ENCODE measurements around the gene PRKAG2.

Gene PRKAG2

GRCh38 chr7:151631570-151631952 lies 245.4 kb downstream of the PRKAG2 start:
- H3K4me3 Mint-ChIP-seq, result peak overlapping the region; percentile 96
- H3K4me1 Mint-ChIP-seq (ENCODE audit: low read depth), result peaks cover 34% of the 10 kb centered on the region
- H3K36me3 Mint-ChIP-seq, result peaks cover 3% of the 10 kb centered on the region
- peak overlapping the region; percentile 87 for H3K27ac Mint-ChIP-seq
- H3K9me3 Mint-ChIP-seq (ENCODE audit: low read depth), result no peaks in the 10 kb centered on the region
- H3K27me3 Mint-ChIP-seq, result no peaks in the 10 kb centered on the region

GRCh38 chr7:151630851-151631569 lies 245.9 kb downstream of the PRKAG2 start:
- no peaks in the 10 kb centered on the region for H3K9me3 Mint-ChIP-seq (ENCODE audit: low read depth)
- H3K27ac Mint-ChIP-seq, result peak overlapping the region; percentile 87
- H3K36me3 Mint-ChIP-seq, result peaks cover 3% of the 10 kb centered on the region
- no peaks in the 10 kb centered on the region for H3K27me3 Mint-ChIP-seq
- H3K4me1 Mint-ChIP-seq (ENCODE audit: low read depth), result peaks cover 34% of the 10 kb centered on the region
- peak overlapping the region; percentile 96 for H3K4me3 Mint-ChIP-seq

GRCh38 chr7:151630358-151630757 lies 246.6 kb downstream of the PRKAG2 start:
- Mint-ChIP-seq H3K4me1 (ENCODE audit: low read depth) (peaks cover 34% of the 10 kb centered on the region), H3K9me3 (ENCODE audit: low read depth) (no peaks in the 10 kb centered on the region), H3K36me3 (peaks cover 3% of the 10 kb centered on the region), H3K27ac (no peak overlapping the region), H3K4me3 (peak overlapping the region; percentile 96), H3K27me3 (no peaks in the 10 kb centered on the region)

- Mint-ChIP-seq H3K9me3 (ENCODE audit: low read depth) (no peaks in the 10 kb centered on the region), H3K27ac (no peak overlapping the region), H3K4me3 (peak overlapping the region; percentile 33), H3K27me3 (no peaks in the 10 kb centered on the region), H3K36me3 (peaks cover 3% of the 10 kb centered on the region), H3K4me1 (ENCODE audit: low read depth) (peaks cover 39% of the 10 kb centered on the region)
Measured at GRCh38 chr7:151629713-151630272, 247.1 kb downstream of the PRKAG2 start.

- Mint-ChIP-seq H3K9me3 (ENCODE audit: low read depth) (no peaks in the 10 kb centered on the region), H3K4me1 (ENCODE audit: low read depth) (peaks cover 44% of the 10 kb centered on the region), H3K4me3 (no peak overlapping the region), H3K27me3 (no peaks in the 10 kb centered on the region), H3K36me3 (peaks cover 3% of the 10 kb centered on the region), H3K27ac (no peak overlapping the region)
Measured at GRCh38 chr7:151628846-151629604, 247.9 kb downstream of the PRKAG2 start.

GRCh38 chr7:151626422-151627115 lies 250.3 kb downstream of the PRKAG2 start:
- Mint-ChIP-seq H3K4me1 (ENCODE audit: low read depth) (peaks cover 47% of the 10 kb centered on the region), H3K27me3 (no peaks in the 10 kb centered on the region), H3K4me3 (no peak overlapping the region), H3K9me3 (ENCODE audit: low read depth) (no peaks in the 10 kb centered on the region), H3K36me3 (peaks cover 2% of the 10 kb centered on the region), H3K27ac (no peak overlapping the region)

GRCh38 chr7:151625606-151626005 lies 251.3 kb downstream of the PRKAG2 start:
- Mint-ChIP-seq H3K9me3 (ENCODE audit: low read depth) (no peaks in the 10 kb centered on the region), H3K27me3 (no peaks in the 10 kb centered on the region), H3K36me3 (peaks cover 2% of the 10 kb centered on the region), H3K4me3 (no peak overlapping the region), H3K4me1 (ENCODE audit: low read depth) (peaks cover 38% of the 10 kb centered on the region), H3K27ac (no peak overlapping the region)

- Mint-ChIP-seq H3K9me3 (ENCODE audit: low read depth) (no peaks in the 10 kb centered on the region), H3K4me1 (ENCODE audit: low read depth) (peaks cover 27% of the 10 kb centered on the region)
Measured at GRCh38 chr7:151624246-151624928, 252.5 kb downstream of the PRKAG2 start.

GRCh38 chr7:151623766-151624165 lies 253.1 kb downstream of the PRKAG2 start:
- Mint-ChIP-seq H3K27ac (no peak overlapping the region), H3K4me3 (no peak overlapping the region), H3K9me3 (ENCODE audit: low read depth) (no peaks in the 10 kb centered on the region)

More at GRCh38 chr7:151624246-151624928, 252.5 kb downstream of the PRKAG2 start:
- Mint-ChIP-seq H3K36me3 (peaks cover 2% of the 10 kb centered on the region), H3K4me3 (no peak overlapping the region), H3K27me3 (no peaks in the 10 kb centered on the region), H3K27ac (peak overlapping the region; percentile 43)

GRCh38 chr7:151621961-151622360 lies 255.0 kb downstream of the PRKAG2 start:
- no peaks in the 10 kb centered on the region for H3K27me3 Mint-ChIP-seq
- no peak overlapping the region for H3K4me3 Mint-ChIP-seq
- H3K36me3 Mint-ChIP-seq, result peaks cover 2% of the 10 kb centered on the region
- no peaks in the 10 kb centered on the region for H3K9me3 Mint-ChIP-seq (ENCODE audit: low read depth)
- H3K27ac Mint-ChIP-seq, result no peak overlapping the region
- peaks cover 23% of the 10 kb centered on the region for H3K4me1 Mint-ChIP-seq (ENCODE audit: low read depth)

More at GRCh38 chr7:151623766-151624165, 253.1 kb downstream of the PRKAG2 start:
- no peaks in the 10 kb centered on the region for H3K27me3 Mint-ChIP-seq
- peaks cover 25% of the 10 kb centered on the region for H3K4me1 Mint-ChIP-seq (ENCODE audit: low read depth)
- H3K36me3 Mint-ChIP-seq, result peaks cover 2% of the 10 kb centered on the region

- no peaks in the 10 kb centered on the region for H3K27me3 Mint-ChIP-seq
- no peaks in the 10 kb centered on the region for H3K36me3 Mint-ChIP-seq
- H3K4me3 Mint-ChIP-seq, result no peak overlapping the region
- H3K9me3 Mint-ChIP-seq (ENCODE audit: low read depth), result no peaks in the 10 kb centered on the region
- H3K27ac Mint-ChIP-seq, result no peak overlapping the region
- H3K4me1 Mint-ChIP-seq (ENCODE audit: low read depth), result no peaks in the 10 kb centered on the region
Measured at GRCh38 chr7:151616443-151617213, 260.3 kb downstream of the PRKAG2 start.

GRCh38 chr7:151615784-151616183 lies 261.1 kb downstream of the PRKAG2 start:
- Mint-ChIP-seq H3K4me3 (no peak overlapping the region), H3K27ac (no peak overlapping the region), H3K36me3 (no peaks in the 10 kb centered on the region), H3K27me3 (no peaks in the 10 kb centered on the region), H3K4me1 (ENCODE audit: low read depth) (no peaks in the 10 kb centered on the region), H3K9me3 (ENCODE audit: low read depth) (no peaks in the 10 kb centered on the region)

- H3K27ac Mint-ChIP-seq, result no peak overlapping the region
Measured at GRCh38 chr7:151615058-151615457, 261.9 kb downstream of the PRKAG2 start.

GRCh38 chr7:151614019-151614418 lies 262.9 kb downstream of the PRKAG2 start:
- Mint-ChIP-seq H3K36me3 (no peaks in the 10 kb centered on the region), H3K27me3 (no peaks in the 10 kb centered on the region), H3K9me3 (ENCODE audit: low read depth) (no peaks in the 10 kb centered on the region), H3K4me3 (no peak overlapping the region), H3K4me1 (ENCODE audit: low read depth) (no peaks in the 10 kb centered on the region), H3K27ac (no peak overlapping the region)

More at GRCh38 chr7:151615058-151615457, 261.9 kb downstream of the PRKAG2 start:
- H3K27me3 Mint-ChIP-seq, result no peaks in the 10 kb centered on the region
- H3K4me1 Mint-ChIP-seq (ENCODE audit: low read depth), result no peaks in the 10 kb centered on the region
- no peak overlapping the region for H3K4me3 Mint-ChIP-seq
- no peaks in the 10 kb centered on the region for H3K36me3 Mint-ChIP-seq
- no peaks in the 10 kb centered on the region for H3K9me3 Mint-ChIP-seq (ENCODE audit: low read depth)
